Stimulated activated CD8-positive, alpha-beta memory T cell treated with anti-CD3 and anti-CD28 coated beads, Interleukin-7, amount 100 ng/mL, for 24 hours (primary cell): ENCODE measurements around the gene LSAMP.

Experiments used
- DNase-seq: peaks from one replicate; pipeline ENCODE4 v3.0.0-alpha.2; 2020; ENCODE audit warnings: low read depth

Gene LSAMP

DNA sequence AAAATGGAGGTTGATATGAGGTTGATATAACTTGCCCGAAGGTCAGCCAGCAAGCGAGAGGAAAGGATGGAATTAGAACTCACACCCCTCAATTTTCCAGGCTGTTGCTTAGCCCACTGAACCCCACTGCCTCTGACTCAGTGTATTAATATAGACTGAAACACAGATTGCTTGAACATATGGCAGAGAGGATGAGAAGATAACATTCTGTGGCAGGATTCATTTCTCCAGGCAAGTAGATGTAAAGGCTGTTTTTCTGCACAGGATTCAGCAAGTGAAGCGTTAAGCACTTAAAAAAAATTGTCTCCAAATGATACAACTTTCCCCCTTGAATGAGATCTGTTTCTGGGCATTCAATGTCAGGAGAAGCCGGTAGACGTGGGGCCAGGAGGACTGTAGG is 486.8 kb downstream of the LSAMP start:
- DNase-seq = no peak

DNA sequence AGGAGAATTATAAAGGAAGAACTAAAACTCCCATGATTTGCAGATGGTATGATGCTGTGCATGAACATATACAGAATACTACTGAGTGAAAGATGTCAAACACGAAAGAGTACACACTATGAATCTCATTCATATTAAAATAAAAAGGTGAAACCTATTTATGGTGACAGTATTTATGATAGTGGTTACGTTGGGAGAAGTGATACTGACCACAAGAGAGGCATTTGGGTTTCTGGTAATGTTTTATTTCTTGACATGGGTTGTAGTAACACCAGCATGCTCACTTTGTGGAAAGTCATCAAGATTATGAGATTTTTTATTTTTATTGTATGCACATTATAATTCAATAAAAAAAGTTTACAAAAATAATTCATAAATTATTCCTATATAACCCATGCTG is 498.0 kb downstream of the LSAMP start:
- DNase-seq = no peak

- DNase-seq = no peak
These were observed 501.7 kb downstream of the LSAMP start for GRCh38 chr3:115943579-115943978.

DNA sequence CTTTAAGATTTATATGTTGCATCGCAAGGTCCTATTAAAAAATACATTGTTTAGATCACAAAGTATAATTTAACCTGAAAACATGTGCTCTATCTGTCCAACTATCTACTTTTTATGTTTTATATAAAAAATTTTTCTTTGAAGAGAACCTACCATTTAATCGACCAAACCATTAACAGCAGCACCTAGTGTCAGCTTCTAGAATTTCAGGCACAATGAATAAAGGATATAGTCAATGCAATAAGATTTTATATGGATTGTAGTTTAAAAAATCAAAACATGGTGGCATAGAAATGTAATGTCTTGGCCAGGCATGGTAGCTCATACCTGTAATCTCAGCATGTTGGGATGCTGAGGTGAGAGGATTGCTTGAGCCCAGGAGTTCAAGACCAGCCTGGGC is 508.2 kb downstream of the LSAMP start:
- DNase-seq = no peak

DNA sequence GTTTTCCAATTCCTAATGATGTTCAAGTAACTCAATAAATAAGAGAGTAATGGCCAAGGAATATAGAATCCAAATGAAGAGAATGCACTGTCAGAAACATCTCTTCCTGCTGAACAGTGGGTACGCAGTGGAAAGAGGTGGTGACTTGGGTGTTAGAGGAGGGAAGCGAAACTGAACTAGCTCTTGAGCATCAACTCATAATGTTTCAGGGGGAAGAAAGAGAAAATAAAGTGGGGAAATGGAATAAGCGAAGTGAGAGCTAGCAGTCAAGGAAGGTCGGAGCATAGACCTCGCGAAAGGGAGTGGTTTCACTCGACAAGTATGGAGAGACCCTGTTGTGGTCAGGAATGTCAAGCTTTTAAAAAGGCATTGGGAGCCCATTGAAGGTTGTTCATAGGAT is 512.5 kb downstream of the LSAMP start:
- DNase-seq = no peak

DNA sequence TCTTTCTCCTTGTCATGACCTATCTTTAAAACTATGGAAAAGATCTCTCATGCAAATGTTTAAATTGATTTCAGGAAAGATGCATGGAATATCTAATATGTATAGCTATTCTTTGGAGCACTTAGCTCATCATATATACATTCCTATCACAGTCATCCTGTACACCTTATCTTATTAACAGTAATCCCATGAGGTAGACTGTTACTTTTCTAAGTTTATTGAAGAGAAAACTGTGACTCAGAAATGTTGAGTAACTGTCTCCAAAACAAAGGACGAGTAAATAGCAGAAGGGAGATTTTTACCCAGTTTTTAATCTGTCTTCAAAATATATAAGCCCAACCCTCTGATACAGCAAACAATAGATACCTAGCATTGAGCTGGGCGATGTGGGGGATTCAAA is 513.7 kb downstream of the LSAMP start:
- no peak for DNase-seq

- DNase-seq = no peak
These were observed 514.4 kb downstream of the LSAMP start for GRCh38 chr3:115930922-115931321.

- no peak for DNase-seq
These were observed 515.1 kb downstream of the LSAMP start for GRCh38 chr3:115930168-115930567.

DNA sequence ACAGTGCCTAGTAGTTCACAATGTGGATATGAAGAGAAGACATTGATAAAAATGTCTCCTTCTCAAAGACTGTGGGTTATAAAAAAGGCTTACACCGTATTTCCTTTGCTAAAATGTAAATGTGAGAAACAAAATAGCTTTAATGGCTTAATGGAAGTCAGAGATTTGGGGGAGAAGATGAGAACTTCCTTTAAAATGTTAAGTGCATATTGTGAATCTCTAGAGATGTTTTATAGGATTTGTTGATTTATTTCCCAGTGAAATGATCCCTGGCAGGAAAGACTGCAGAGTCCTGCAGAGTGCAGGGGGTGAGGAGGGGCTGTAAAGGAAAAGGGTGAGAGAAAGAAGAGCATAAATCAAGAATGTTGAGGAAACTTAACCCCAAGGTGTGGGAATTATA is 516.9 kb downstream of the LSAMP start:
- DNase-seq = no peak

DNA sequence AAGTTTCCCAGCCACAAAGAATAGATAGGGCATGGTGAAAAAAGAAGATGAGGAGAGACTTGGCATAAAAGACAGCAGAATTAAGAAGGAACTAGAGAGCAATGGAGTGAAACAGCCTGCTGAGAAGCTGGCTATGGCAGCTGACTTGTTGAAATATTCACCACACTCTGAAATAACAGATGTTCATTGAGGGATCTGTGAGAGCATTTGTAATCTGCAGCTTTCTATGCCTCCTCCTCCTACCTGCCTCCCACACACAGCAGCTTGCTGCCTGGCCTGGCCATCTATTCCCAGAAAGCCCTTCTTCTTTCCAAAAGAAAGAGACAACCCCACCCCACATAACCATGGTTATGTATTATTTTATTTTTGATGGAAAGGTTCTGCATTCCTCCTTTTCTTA is 518.1 kb downstream of the LSAMP start:
- no peak for DNase-seq

GRCh38 chr3:115922681-115923347 is 522.5 kb downstream of the LSAMP start:
- DNase-seq = no peak

- DNase-seq = no peak
These were observed 523.6 kb downstream of the LSAMP start for GRCh38 chr3:115921711-115922110.

GRCh38 chr3:115918900-115919299 is 526.4 kb downstream of the LSAMP start:
- DNase-seq = no peak

GRCh38 chr3:115916866-115917265 is 528.4 kb downstream of the LSAMP start:
- DNase-seq = no peak

- DNase-seq = no peak
These were observed 530.2 kb downstream of the LSAMP start for GRCh38 chr3:115915061-115915460.

DNA sequence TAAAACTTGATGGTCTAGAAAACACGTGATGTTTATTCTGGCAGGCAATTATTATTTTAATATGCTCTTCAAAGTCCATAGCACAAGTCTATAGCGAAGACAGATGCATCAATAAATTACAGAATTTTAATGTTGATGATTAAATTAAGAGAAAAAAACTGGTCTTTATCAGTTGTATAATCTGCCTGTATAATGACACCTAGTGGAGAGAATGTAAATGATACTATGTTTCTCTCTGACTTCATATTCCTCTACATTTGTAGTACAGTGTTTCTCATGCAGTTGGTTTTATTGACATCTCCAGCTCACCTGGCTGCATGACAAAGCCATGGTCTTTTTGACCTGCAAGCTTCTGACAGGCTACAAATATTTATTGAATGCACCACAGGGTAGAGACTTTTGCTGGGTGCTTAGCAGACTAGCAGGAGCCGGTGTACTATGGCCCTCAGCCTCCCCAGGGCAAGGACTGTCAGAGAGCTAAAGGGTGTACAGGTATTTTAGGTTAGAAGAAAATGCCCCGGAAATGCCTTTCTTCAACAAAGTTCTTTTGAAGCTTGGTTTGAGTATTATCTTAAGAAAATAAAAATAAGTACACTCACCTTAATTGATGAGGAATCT is 532.1 kb downstream of the LSAMP start:
- DNase-seq = no peak

- no peak for DNase-seq
These were observed 532.9 kb downstream of the LSAMP start for GRCh38 chr3:115912372-115912771.

DNA sequence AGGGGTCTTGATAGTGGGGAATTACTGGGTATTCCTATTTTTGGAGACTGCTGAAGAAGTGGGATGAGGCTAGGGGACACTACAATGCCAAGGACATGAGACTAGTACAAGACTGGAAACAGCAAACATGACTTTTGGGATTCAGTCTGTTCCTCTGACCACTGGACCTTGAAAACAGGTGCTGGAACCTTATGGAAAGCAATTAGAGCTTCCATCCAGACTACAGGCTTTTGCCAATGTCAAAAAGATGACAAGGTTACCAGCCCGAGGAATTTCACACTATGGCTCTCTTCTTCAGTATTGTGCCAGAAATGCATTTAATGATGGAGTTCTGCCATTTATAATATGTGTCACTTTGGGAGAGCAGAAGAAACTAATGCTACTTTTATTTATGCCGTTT is 539.4 kb downstream of the LSAMP start:
- DNase-seq = no peak

DNA sequence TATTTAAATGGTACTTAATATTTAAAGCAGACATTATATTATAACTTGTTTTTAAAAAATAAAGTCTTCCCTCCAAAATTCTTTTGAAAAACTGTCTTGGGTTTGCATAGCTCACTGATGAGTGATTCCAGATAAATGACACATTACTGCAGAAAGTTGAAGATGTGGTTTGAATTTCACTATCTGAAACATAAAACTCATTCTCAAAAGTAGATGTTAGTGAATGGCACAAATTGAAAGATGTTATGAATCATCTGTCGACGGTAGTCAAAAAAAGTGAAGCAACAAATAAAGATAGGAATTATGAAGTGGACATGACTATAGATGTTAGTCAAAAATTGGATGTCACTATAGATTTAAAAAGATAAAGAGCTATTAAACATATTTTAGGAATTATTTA is 541.4 kb downstream of the LSAMP start:
- no peak for DNase-seq

GRCh38 chr3:115901008-115901407 is 544.3 kb downstream of the LSAMP start:
- DNase-seq = no peak

- DNase-seq = no peak
These were observed 545.8 kb downstream of the LSAMP start for GRCh38 chr3:115899535-115899934.

DNA sequence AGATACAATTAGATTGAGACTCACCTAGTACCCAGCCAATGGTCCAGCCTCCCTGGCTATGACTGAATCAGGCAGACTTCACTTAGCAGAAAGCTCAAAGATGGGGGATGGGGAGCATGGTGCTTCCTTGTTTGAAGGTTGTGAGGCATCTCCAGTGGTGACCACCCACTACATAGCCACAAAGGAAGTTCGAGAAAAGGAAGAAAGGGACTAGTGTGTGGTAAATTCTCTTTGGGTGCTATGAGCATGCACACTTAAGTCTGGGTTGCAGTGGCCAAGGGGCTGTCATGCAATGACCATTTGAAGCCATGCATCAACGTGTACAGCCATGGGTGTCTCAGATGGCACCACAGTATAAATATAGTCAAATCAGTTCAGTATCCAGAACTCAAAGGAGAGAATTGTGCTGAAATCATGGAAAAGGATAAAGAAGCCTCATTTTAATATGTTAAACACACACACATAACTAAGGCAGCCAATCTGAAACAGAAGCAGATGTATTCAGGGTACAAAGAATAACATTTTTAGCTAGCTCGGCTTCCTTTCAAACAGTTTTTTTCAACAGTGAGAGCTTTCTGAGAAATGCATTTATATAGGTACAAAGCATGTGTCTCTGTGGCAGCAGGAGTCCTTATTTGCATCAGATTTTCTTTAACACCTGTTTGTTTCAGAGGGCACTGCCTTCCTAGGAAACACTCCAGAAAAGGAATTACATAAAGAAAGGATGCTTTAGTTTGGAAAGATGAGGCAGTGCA is 546.5 kb downstream of the LSAMP start:
- DNase-seq = no peak

DNA sequence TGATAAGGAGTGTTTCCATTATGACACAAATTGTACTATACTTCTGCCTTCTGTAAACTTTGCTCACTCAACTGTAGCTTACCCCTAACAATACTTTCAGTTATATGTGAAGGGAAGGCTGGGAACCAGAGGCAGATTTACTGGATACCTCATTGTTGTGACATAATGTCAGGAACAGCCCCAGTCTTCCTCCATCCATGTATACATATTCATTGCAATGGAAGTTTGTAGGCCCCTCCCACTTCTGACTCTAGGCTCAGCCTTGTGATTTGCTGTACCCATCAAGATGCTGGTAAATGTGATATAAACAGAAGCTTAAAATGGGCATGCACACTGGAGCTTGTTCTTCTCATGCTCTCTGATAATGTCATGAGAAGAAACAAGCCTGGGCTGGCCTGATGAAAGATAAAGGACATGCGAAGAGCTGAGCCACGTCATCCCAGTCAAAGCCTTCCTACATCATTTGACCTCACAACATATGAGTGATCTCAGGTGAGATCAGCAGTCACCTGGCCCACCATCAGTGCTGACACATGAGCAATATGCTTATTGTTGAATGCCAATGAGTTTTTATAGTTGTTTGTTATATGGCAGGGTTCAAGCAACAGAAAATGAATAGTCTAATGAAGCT is 554.2 kb downstream of the LSAMP start:
- DNase-seq = no peak
